Measurements from ENCODE around the gene RRP7A. TPM values are rescaled to one million over a fixed set of nuclear protein-coding genes. Genes with fewer than 3 reads are reported as not detected.

Gene RRP7A
- total and polyA plus RNA-seq, 2 of the 13 experiments (the other 11 are each of a cell fraction or from before 2014, with no cell fraction given), result 15.3 to 41.6 TPM

DNA sequence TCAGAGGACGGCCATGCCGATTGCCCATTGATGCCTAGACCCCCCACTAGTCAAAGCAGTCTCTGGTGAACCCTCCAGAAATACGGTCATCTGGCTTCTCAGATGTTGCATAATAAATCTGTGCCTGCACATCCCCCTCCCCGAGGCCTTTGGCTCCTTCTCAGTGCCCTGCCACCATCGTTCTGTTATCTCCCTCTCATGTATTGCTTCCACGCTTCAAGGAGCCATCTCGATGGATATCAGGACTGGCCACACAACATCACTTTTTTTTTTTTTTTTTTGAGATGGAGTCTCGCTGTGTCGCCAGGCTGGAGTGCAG, 1.6 kb upstream of the RRP7A start (continued):
- TF ChIP-seq ZBTB42 (CRISPR knock-in tag; IDR thresholded peaks at IDR 0.05) (0 out of 2 replicates have a peak, but pooled peaks have one; percentile 23), HIVEP1 (CRISPR knock-in tag; IDR thresholded peaks at IDR 0.05) (no peak), SALL2 (CRISPR knock-in tag; IDR thresholded peaks at IDR 0.05) (no peak), AGO2 (optimal IDR thresholded peaks at IDR 0.05; ENCODE audit: low read depth, low read length) (no peak), ZC3H13 (CRISPR knock-in tag; IDR thresholded peaks at IDR 0.05) (no peak), XBP1 (CRISPR knock-in tag; IDR thresholded peaks at IDR 0.05) (no peak), ATF7 (IDR thresholded peaks at IDR 0.05) (no peak), ATF7 (CRISPR knock-in tag; IDR thresholded peaks at IDR 0.05) (no peak), ZNF678 (CRISPR knock-in tag; IDR thresholded peaks at IDR 0.05) (no peak), ZEB1 (IDR thresholded peaks at IDR 0.05; ENCODE audit: insufficient replicate concordance, low read depth) (no peak), PHF5A (CRISPR knock-in tag; IDR thresholded peaks at IDR 0.05; ENCODE audit: low read depth, unreplicated experiment) (no peak), SMAD1 (CRISPR knock-in tag; IDR thresholded peaks at IDR 0.05; ENCODE audit: borderline replicate concordance, low read depth) (no peak), ARHGAP35 (CRISPR knock-in tag; IDR thresholded peaks at IDR 0.05; ENCODE audit: borderline replicate concordance) (no peak), HNRNPLL (IDR thresholded peaks at IDR 0.05; ENCODE audit: low read depth, low read length, poor library complexity, severe bottlenecking) (no peak)
- TF ChIP-seq, protein P1, sequence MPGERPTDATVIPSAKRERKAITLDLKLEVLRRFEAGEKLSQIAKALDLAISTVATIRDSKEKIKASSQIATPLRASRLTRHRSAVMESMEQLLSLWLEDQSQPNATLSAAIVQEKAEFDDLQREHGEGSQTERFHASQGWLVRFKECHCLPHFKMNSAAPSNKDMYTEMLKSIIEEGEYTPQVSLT (CRISPR knock-in tag; IDR thresholded peaks at IDR 0.05; ENCODE audit: borderline replicate concordance, low read depth), result no peak
- TF ChIP-seq, protein P2, sequence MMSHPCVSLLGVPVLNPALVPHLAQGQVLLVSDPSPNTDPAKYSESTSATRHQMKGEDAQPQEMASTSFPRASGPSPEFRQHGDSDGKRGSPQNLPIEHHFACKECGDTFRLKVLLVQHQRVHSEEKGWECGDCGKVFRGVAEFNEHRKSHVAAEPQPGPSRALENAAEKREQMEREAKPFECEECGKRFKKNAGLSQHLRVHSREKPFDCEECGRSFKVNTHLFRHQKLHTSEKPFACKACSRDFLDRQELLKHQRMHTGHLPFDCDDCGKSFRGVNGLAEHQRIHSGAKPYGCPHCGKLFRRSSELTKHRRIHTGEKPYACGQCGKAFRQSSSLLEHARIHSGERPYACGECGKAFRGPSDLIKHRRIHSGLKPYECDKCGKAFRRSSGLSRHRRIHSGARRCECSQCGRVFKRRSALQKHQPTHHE (CRISPR knock-in tag; IDR thresholded peaks at IDR 0.05; ENCODE audit: borderline replicate concordance), result no peak
- TF ChIP-seq, protein P3, sequence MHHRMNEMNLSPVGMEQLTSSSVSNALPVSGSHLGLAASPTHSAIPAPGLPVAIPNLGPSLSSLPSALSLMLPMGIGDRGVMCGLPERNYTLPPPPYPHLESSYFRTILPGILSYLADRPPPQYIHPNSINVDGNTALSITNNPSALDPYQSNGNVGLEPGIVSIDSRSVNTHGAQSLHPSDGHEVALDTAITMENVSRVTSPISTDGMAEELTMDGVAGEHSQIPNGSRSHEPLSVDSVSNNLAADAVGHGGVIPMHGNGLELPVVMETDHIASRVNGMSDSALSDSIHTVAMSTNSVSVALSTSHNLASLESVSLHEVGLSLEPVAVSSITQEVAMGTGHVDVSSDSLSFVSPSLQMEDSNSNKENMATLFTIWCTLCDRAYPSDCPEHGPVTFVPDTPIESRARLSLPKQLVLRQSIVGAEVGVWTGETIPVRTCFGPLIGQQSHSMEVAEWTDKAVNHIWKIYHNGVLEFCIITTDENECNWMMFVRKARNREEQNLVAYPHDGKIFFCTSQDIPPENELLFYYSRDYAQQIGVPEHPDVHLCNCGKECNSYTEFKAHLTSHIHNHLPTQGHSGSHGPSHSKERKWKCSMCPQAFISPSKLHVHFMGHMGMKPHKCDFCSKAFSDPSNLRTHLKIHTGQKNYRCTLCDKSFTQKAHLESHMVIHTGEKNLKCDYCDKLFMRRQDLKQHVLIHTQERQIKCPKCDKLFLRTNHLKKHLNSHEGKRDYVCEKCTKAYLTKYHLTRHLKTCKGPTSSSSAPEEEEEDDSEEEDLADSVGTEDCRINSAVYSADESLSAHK (CRISPR knock-in tag; IDR thresholded peaks at IDR 0.05; ENCODE audit: borderline replicate concordance), result no peak
- TF ChIP-seq, protein P4, sequence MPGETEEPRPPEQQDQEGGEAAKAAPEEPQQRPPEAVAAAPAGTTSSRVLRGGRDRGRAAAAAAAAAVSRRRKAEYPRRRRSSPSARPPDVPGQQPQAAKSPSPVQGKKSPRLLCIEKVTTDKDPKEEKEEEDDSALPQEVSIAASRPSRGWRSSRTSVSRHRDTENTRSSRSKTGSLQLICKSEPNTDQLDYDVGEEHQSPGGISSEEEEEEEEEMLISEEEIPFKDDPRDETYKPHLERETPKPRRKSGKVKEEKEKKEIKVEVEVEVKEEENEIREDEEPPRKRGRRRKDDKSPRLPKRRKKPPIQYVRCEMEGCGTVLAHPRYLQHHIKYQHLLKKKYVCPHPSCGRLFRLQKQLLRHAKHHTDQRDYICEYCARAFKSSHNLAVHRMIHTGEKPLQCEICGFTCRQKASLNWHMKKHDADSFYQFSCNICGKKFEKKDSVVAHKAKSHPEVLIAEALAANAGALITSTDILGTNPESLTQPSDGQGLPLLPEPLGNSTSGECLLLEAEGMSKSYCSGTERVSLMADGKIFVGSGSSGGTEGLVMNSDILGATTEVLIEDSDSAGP (CRISPR knock-in tag; IDR thresholded peaks at IDR 0.05; ENCODE audit: borderline replicate concordance), result 0 out of 2 replicates have a peak, but pooled peaks have one; percentile 4
- TF ChIP-seq, protein P5, sequence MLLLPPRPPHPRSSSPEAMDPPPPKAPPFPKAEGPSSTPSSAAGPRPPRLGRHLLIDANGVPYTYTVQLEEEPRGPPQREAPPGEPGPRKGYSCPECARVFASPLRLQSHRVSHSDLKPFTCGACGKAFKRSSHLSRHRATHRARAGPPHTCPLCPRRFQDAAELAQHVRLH (CRISPR knock-in tag; IDR thresholded peaks at IDR 0.05; ENCODE audit: borderline replicate concordance, low read depth), result no peak
- TF ChIP-seq, protein P6, sequence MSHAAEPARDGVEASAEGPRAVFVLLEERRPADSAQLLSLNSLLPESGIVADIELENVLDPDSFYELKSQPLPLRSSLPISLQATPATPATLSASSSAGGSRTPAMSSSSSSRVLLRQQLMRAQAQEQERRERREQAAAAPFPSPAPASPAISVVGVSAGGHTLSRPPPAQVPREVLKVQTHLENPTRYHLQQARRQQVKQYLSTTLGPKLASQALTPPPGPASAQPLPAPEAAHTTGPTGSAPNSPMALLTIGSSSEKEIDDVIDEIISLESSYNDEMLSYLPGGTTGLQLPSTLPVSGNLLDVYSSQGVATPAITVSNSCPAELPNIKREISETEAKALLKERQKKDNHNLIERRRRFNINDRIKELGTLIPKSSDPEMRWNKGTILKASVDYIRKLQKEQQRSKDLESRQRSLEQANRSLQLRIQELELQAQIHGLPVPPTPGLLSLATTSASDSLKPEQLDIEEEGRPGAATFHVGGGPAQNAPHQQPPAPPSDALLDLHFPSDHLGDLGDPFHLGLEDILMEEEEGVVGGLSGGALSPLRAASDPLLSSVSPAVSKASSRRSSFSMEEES (CRISPR knock-in tag; IDR thresholded peaks at IDR 0.05), result 0 out of 2 replicates have a peak, but pooled peaks have one; percentile 5
